ENCODE results near the gene MB. TPM values are rescaled to one million over a fixed set of nuclear protein-coding genes. Genes with fewer than 3 reads are reported as not detected.

MB gene
- polyA plus RNA-seq, 1 donor (not counting 4 experiments of a cell fraction or from before 2014, with no cell fraction given) = not detected

GRCh38 chr22:35581023-35581413, 36.1 kb downstream of the MB start:
- no peak overlapping the region for H3K4me3 ChIP-seq (ENCODE audit: control insufficient read depth in 2 of 3, extremely low read depth in 1 of 3, insufficient read depth in 2 of 3, low read depth in 1 of 3, low read length in 3 of 3)
- H2AFZ ChIP-seq (ENCODE audit: control insufficient read depth, low read length) = no peak overlapping the region
- no peaks in the 10 kb centered on the region for H3K27me3 ChIP-seq (ENCODE audit: control insufficient read depth, extremely low read depth, insufficient read depth, low read length)
- no peak for TF ChIP-seq EZH2 (IDR thresholded peaks at IDR 0.05; ENCODE audit: low read length)
- no peak for TF ChIP-seq CTCF (optimal IDR thresholded peaks at IDR 0.05 in 1 of 3, IDR thresholded peaks at IDR 0.05 in 1 of 3, conservative IDR thresholded peaks at IDR 0.05 in 1 of 3; ENCODE audit: extremely low read depth in 1 of 3, insufficient read depth in 2 of 3, low read length in 3 of 3)
- H3K9me3 ChIP-seq (ENCODE audit: control insufficient read depth, low read depth, low read length) = no peaks in the 10 kb centered on the region
- no peak overlapping the region for H3K9ac ChIP-seq (ENCODE audit: control insufficient read depth, extremely low read depth, insufficient read depth, low read length)
- FAIRE-seq (no peak), DNase-seq (ENCODE audit: low read depth, low spot score) (no peak)
- H3K4me1 ChIP-seq (ENCODE audit: control insufficient read depth, extremely low read depth, insufficient read depth, low read length) = no peaks in the 10 kb centered on the region
- H3K36me3 ChIP-seq (ENCODE audit: control insufficient read depth in 2 of 2, extremely low read depth in 1 of 2, insufficient read depth in 2 of 2, low read length in 2 of 2) = no peaks in the 10 kb centered on the region
- no peaks in the 10 kb centered on the region for H3K9me1 ChIP-seq (ENCODE audit: control insufficient read depth, extremely low read depth, insufficient read depth, low read length)
- no peak overlapping the region for H3K27ac ChIP-seq (ENCODE audit: control insufficient read depth, insufficient read depth, low read length)
- dilution Hi-C loops (cut with MboI; ENCODE audit: extremely low pct_ligation_motif_present, low sequenced_read_pairs) = no loop called here
- no peaks in the 10 kb centered on the region for H4K20me1 ChIP-seq (ENCODE audit: control insufficient read depth, extremely low read depth, insufficient read depth, low read length)
- no peaks in the 10 kb centered on the region for H3K79me2 ChIP-seq (ENCODE audit: control insufficient read depth, insufficient read depth, low read length)
- no peak overlapping the region for H3K4me2 ChIP-seq (ENCODE audit: control insufficient read depth, extremely low read depth, insufficient read depth, low read depth, low read length)

- Histone ChIP-seq H3K36me3 (ENCODE audit: control insufficient read depth in 2 of 2, extremely low read depth in 1 of 2, insufficient read depth in 2 of 2, low read length in 2 of 2) (no peaks in the 10 kb centered on the region), H3K9me3 (ENCODE audit: control insufficient read depth, low read depth, low read length) (no peaks in the 10 kb centered on the region), H3K4me2 (ENCODE audit: control insufficient read depth, extremely low read depth, insufficient read depth, low read depth, low read length) (no peak overlapping the region), H4K20me1 (ENCODE audit: control insufficient read depth, extremely low read depth, insufficient read depth, low read length) (no peaks in the 10 kb centered on the region), H3K4me1 (ENCODE audit: control insufficient read depth, extremely low read depth, insufficient read depth, low read length) (no peaks in the 10 kb centered on the region), H2AFZ (ENCODE audit: control insufficient read depth, low read length) (no peak overlapping the region), H3K27ac (ENCODE audit: control insufficient read depth, insufficient read depth, low read length) (no peak overlapping the region), H3K4me3 (ENCODE audit: control insufficient read depth in 2 of 3, extremely low read depth in 1 of 3, insufficient read depth in 2 of 3, low read depth in 1 of 3, low read length in 3 of 3) (no peak overlapping the region), H3K9me1 (ENCODE audit: control insufficient read depth, extremely low read depth, insufficient read depth, low read length) (no peaks in the 10 kb centered on the region), H3K9ac (ENCODE audit: control insufficient read depth, extremely low read depth, insufficient read depth, low read length) (no peak overlapping the region), H3K27me3 (ENCODE audit: control insufficient read depth, extremely low read depth, insufficient read depth, low read length) (no peaks in the 10 kb centered on the region), H3K79me2 (ENCODE audit: control insufficient read depth, insufficient read depth, low read length) (no peaks in the 10 kb centered on the region)
- DNase-seq (ENCODE audit: low read depth, low spot score) (no peak), FAIRE-seq (no peak)
- dilution Hi-C loops (cut with MboI; ENCODE audit: extremely low pct_ligation_motif_present, low sequenced_read_pairs) = no loop called here
- no peak for TF ChIP-seq CTCF (optimal IDR thresholded peaks at IDR 0.05 in 1 of 3, IDR thresholded peaks at IDR 0.05 in 1 of 3, conservative IDR thresholded peaks at IDR 0.05 in 1 of 3; ENCODE audit: extremely low read depth in 1 of 3, insufficient read depth in 2 of 3, low read length in 3 of 3)
- no peak for TF ChIP-seq EZH2 (IDR thresholded peaks at IDR 0.05; ENCODE audit: low read length)
Observed at GRCh38 chr22:35580351-35581022, 36.6 kb downstream of the MB start.

Measured in keratinocyte (primary cell).